Measurements from ENCODE around the gene ITPR2.
"Not testable (repeated sequence)": the region's sequence is repeated elsewhere in the genome, so short reads cannot be mapped to it uniquely, and the experiment has no call there.

Gene ITPR2

DNA sequence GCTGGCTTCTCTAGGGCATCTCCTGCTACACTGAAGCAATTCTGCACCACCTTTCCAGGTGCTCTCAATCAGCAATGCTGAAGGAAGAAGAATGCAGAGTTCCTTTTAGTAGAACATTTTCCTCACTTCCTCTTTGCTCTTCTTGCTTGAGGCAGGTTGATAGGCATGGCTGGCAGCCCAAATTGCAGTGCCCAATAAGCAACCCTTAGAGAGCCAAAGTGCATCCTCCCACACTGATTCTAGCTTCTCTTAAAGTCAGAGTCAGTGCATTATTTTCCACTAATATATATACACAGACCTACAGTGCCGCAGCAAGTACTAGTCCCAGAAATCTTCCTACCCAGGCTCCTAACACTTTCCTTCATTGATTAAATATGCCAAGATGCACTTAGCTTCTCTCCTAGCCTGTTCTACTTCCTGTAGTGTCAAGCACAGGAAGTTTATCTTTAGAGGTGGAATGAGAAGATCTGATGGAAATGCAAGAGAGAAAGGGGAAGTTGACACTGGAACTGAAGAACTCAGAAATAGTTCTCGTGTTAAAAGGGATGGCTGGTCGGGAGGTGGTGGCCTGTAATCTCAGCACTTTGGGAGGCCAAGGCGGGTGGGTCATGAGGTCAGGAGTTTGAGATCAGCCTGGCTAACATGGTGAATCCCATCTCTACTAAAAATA, 504.9 kb downstream of the ITPR2 start:
- no peak for DNase-seq

DNA sequence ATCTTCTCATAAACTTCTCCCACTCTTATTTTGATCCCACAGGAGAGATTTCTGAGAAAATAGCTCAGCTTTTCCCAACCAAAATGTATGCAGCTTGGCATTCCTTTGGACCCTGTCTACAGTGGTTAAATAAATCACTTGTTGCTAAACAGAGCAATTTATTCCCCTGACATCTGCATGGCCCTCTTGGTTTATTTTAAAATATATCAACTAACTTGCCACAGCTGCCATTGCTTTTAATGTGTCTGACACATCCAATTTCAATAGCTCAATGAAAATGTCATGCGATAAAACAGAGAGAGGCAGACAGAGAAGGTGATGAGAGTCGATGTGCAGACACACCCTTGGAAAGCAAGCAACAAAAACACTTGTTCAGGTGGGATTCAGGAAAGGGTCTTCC, 509.3 kb downstream of the ITPR2 start:
- DNase-seq: no peak

- no peak for DNase-seq
Observed at GRCh38 chr12:26319511-26319910, 513.5 kb downstream of the ITPR2 start.

DNA sequence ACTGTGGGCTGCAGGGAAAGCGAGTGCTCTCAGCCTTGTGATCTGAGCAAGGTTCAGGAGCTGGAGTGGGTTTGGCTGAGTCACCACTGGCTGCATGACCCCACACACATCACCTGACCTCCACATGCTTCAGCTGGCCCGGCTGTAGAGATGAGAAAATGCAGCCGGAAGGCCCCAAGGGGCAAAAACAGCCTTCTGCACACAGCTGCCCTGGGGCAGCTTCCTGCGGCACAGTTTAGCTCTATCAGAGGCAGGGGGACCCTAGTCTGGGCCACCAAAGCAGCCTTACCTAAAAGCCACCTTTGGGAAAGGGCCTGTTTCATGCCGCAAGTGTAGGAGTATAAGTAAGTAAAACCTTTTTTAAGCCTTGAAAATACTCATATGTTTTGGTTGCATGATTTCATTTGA, 514.3 kb downstream of the ITPR2 start:
- no peak for DNase-seq

DNA sequence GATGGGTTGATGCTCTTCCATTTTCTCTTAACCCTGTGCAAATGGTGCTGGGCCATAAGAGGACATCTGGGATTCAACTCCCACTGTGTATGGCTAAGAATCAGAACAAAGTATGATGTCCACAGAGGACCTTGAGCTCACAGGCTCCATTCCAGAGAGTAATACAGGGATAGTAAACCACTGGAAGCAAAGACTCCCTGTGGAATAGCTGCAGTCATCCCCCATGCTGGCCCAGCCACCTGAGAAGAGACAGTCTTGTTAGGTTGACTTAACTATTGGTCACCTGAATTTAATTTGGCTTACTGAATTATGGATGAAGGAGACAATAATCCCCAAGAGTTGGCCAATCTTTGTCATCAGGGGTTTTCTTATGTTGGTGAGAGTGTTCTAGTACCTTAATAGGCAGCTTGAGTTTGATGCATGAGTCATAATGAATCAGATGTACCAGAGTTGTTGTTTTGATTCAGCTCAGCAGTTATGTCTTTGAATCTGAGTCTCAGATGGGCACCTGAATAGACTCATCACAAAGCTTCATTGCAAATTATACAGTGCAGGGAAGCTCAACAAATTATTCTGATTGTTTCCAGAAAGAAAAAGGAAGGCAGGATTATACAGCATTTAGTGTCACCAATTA, 514.9 kb downstream of the ITPR2 start:
- DNase-seq: no peak

DNA sequence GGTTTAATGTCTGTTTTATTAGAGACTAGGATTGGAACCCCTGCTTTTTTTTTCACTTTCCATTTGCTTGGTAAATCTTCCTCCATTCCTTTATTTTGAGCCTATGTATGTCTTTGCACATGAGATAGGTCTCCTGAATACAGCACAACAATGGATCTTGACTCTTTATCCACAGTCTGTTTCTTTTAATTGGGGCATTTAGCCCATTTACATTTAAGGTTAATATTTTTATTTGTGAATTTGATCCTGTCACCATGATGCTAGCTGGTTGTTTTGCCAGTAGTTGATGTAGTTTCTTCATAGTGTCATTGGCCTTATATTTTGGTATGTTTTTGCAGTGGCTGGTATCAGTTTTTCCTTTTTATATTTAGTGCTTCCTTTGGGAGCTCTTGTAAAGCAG, 518.9 kb downstream of the ITPR2 start:
- DNase-seq: not testable (repeated sequence)

DNA sequence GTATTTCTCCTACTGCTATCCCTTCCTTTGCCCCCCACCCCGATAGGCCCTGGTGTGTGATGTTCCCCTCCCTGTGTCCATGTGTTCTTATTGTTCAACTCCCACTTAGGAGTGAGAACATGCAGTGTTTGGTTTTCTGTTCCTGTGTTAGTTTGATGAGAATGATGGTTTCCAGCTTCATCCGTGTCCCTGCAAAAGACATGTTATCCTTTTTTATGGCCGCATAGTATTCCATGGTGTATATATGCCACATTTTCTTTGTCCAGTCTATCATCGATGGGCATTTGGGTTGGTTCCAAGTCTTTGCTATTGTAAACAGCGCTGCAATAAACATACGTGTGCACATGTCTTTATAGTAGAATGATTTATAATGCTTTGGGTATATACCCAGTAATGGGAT, 522.5 kb downstream of the ITPR2 start:
- DNase-seq: not testable (repeated sequence)

DNA sequence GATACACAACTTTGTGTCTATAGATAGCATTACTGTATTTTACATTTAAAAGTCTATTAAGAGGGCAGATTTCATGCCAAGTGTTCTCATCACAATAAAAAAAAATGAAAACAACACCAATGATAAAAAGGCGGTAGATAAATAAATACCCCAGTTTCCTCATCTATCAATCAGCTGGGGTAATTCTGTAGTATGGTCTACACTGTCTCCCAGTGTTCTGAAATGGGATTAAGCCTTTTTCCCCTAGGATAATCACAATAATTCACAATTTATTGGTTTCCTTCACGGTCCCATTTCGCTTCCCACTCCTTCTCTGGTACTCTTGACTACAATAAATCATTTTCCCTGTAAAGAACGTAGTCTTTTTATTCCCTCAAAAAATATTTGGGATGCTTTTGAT, 523.4 kb downstream of the ITPR2 start:
- DNase-seq: no peak

DNA sequence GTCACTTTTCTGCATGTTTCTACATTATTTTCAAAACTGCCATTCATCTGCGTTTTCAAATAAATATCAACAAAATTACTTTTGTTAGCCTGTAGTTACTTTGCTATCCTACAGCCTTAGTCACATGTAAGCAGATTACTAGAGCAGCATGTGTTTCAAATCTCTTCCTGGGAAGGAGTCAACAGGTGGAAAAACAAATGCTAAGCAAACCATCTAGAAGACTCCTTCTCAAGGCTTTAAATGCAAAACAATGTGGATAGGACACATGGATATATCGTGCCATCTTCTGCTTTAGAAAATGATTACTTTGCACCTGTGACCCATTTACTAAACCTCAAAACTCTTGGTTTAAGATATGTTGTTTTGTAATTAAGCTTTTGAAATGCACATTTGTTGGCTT, 528.7 kb downstream of the ITPR2 start:
- no peak for DNase-seq

DNA sequence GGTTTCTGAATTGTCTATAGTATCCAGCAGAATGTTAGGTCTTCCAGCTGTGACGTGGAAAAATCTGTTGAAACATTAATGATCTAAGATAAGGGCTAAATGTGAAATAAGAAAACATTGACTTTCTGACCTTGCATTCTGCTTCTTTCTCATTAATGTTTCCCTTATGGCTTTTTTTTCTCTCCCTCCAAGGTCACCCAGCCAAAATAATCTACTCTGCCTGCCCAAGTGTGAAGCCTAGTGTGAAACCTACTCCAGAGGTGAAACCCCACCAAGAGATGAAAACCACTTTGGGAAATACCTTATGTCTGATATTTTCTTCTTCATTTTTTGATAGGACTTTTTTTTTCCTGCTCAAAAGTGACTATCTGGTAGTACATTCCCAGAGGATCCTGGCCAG, 529.6 kb downstream of the ITPR2 start:
- DNase-seq: no peak

DNA sequence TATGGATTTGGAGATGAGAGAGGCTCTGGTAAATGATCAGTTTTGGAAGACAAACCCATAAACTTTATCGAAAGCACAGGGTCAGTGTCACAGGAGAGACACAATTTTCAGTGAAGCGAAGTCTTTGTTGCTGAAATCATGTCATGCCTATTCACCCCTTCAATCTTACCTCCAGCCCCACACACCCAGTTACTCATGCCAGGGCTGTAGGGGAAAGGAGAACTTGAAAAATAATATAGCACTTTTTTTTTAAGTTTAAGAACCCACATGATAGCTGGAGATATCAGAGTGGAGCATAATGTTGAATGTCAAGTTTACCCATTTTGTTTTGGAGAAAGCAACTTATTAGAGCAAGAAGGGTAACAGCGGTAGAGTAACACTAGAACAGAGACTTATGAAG, 530.2 kb downstream of the ITPR2 start:
- DNase-seq: no peak

GRCh38 chr12:26299751-26300150, 533.2 kb downstream of the ITPR2 start:
- DNase-seq: no peak

- DNase-seq: no peak
Observed at GRCh38 chr12:26298785-26299621, 534.0 kb downstream of the ITPR2 start.

- DNase-seq: no peak
Observed at GRCh38 chr12:26297396-26298070, 535.5 kb downstream of the ITPR2 start.

DNA sequence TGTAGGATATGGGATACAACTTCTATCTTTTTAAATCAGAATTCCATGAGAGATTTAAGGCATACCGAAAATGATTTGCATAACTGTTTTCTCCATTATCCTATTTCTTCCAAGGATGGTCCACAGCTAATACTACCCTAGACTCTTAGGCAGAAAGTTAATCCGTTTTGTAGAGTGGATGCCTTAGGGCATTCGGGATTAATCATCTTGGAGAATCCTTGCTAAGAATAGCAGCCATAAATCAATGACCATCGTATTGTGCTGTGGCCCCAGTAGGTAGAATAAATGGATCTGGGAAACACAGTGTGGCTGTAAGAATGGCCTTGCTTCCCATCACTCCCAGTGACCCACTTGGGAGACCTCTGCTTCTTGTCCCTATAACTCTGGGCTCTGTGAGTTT, 538.0 kb downstream of the ITPR2 start:
- DNase-seq: no peak

GRCh38 chr12:26293612-26294011, 539.4 kb downstream of the ITPR2 start:
- no peak for DNase-seq

DNA sequence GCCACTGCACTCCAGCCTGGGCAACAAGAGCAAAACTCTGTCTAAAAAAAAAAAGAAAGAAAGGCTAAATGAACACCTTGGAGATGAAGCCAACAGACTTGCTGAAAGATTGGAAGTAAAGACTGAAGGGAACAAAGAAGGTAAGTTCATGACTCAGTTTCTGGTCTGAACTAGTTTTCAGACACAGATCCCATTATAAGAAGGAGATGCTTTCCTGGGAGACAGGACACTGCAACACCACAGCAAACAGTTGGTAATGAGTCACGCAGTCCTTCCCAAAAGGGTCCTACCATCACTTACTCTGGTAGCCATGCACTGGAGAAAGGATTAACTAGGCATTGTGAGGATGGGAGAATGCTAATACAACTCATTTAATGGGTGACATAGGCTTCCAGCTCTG, 540.4 kb downstream of the ITPR2 start:
- no peak for DNase-seq

DNA sequence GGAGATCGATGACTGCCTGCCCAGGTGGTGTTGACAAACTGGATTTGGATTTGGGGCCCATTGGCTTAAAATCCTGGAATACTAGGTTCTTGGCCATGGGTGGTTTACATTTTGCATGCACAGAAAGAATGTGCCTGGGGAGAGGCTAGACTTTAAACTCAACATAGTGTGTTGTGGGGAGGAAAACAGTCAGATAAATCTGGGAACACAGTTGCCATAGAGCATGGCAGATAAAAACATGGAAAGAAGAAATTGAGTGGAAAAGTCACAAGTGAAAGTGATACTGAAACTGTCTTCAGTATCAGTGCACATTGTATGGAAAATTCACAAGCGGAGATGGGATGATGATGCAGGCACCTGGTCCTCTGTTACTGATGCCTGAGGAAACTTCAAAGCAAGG, 542.4 kb downstream of the ITPR2 start:
- no peak for DNase-seq

DNA sequence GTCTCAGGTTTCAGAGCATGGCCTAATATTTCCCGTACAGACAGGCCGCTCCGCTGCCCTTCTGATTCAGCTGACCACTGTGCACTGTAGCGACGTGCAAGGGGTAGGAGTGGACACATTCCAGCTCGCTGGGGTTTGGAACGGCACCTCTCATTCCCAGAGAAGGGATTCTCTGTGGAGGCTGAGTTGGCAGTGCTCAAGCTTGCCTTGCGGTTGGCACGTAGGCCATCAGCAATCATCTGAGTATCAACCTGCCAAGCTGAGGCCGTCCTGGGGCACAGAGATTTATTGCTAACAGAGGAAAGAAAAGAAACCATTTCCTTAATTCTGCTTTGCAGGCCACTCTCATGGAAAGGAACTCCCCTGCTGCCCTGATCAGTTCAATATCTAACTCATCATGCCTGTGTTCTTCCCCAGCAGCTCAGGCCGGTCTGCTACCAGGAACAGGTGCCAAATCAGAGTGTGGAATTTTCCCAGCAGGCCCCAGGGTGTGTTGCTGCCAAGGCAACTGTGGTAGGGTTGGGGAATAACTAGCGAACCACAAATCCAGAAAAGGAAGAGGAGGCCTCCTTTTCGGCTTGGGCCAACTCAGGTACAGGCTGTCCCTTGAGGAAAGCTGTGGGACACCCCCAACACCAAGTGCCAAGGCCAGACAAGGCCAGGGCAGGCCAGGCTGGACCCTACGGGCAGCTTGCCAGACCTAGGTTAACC, 545.2 kb downstream of the ITPR2 start:
- no peak for DNase-seq

Data from T-helper 9 cell (primary cell).